ENCODE measurements around the gene RNU7-1.

The RNU7-1 gene

DNA sequence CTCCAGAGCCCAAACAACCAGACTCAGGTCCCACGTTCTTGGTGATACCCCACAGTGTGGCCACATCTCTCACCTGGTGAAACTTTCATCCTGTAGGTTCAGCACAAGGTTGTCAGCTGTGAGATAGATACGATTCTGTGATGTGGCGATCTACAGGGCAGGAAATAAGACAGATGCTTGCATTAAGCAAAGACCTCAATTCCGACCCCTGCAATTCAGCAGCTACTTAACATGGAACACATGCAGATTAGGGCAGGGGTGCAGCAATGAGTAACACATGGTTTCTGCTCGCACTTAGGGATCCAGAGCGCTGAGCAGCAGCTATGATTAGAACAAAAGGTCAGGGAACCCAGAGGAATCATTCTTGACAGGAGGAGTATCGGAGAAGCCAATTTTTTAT, 22.7 kb downstream of the RNU7-1 start:
- no peak for DNase-seq

DNA sequence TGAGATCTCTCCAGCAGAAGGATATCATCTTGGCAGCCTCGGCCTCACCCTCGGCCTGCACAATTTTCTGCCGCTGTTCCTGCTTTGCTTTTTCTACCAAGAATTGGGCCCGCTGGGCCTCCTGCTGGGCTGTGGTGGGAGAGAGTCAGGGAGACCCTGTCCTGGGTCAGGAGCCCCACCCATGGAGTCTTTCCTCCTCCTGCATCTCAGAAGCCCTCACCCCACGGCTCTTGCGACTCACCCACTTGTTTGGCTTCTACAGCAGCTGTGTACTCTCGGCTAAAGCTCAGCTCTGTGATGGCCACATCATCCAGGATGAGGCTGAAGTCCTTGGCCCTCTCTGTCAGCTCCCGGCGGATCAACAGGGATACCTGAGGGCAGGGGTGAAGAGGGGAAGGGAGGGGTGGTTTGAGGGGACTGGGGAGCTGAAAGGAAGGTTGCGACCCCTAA, 24.1 kb downstream of the RNU7-1 start:
- no peak for DNase-seq

DNA sequence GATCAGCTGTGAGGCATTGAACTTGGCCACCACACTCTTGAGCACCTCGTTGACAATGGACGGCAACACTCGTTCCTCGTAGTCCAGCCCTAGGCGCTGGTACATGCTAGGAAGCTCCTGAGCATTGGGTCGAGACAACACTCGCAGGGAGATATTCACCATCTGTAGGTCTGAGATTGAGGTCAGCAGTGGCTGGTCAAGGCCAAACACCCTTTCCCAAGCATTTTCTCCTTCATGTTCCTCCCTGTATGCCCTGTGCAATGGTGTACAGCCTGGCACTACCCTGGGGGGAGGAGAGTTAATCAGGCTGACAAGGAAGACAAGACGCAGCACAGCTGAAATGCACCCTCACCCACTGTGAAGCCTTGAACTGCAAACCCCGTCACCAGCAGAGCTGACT, 24.8 kb downstream of the RNU7-1 start:
- DNase-seq = no peak

DNA sequence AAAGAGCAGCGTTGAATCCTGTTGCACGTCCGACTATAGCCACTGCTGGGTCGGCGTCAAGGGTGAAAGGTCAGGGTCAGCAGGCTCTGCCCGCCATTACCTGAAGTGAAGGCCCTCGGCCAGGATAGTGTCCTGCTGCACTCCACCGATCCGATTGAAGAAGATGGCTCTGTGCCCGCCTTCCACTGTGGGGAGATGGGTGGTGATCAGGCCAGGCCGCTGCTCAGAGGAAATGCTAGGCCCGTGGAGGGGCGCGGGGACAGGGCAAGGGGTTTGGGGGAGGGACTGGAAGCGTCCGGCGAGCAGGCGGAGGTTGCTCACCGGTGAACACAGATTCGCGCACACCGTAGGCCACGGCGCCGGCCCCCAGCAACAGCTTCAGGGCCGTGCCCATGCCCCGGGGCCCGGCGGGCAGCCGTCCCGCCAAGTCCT, 26.5 kb downstream of the RNU7-1 start:
- DNase-seq = no peak

DNA sequence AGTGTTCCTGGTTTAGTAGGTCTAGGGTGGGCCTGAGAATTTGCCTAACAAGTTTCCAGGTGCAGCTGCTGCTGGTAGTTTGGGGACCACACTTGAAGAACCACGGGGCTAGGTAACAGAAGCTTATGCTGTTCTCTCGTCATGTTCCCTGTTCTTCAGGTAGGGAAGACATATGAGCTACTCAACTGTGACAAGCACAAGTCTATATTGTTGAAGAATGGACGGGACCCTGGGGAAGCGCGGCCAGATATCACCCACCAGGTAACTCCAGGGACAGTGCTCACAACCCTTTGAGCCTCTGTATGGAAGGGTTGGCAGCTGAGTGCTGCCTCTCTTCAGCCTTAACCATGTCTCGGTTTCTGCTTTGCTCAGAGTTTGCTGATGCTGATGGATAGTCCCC, 30.6 kb downstream of the RNU7-1 start:
- no peak for DNase-seq

DNA sequence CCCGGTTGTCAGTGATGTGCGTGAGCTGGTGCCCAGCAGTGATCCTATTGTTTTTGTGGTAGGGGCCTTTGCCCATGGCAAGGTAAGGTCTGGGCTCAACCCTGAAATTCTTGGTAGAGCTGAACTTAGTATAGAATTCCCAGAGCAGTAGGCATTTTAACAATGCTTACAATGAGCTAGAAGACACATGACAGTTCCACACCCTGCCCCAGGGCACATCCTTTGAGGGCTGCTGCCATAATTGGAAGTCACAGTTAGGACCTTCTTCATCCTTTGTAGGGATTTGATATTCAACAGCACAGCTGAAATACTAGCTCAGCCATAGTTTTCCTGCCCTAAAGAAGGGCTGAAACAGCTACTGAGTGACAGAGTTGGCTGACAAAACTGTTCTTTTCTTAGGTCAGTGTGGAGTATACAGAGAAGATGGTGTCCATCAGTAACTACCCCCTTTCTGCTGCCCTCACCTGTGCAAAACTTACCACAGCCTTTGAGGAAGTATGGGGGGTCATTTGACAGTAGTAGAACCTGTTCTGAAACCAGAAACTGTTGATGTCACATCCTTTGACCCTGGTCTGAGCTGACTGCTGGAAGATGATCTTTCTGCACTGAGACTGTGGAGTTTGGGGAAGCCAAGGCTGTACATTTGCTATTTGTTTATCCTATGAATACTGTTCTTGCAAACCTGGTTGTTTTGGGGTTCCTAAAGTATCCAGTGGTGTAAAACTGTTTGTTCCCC, 31.8 kb downstream of the RNU7-1 start:
- DNase-seq = no peak

DNA sequence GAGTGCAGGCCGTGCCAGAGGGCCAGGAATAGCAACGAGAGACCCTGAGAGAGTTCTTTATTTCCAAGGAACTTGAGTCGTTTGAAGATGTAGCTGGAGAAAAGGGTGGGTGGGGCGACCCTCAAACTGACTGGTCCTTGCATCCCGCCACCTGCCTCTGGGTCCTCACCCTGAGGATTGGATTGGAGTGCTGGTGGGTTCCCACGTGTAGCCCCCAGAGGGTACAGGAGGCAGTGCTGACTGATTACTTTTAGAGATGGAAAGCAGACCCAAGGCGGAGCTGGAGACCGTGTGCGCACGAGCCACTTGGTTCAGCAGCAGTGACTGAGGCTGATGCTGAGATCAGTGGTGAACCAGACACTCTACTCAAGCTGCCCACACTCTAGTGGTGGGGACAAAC, 34.0 kb downstream of the RNU7-1 start:
- DNase-seq = no peak

DNA sequence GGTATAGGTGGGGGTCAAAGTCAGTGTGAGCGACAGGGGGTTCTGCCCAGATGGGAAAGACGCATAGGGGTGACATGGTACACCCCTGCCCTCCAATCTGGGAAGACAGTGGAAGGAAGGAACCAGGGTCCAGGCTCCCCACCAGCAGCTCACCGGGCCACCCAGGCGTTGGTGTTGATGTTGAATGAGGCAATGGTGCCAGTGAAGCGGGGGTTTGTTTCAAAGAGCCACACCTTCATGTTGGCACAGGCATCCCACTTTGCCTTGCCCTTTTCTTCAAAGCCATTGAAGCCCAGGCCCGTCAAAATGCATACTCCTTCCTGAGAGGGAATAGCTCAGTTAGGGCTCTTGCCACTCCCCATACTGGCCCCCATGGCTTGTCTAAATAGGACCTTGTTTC, 34.6 kb downstream of the RNU7-1 start:
- no peak for DNase-seq

DNA sequence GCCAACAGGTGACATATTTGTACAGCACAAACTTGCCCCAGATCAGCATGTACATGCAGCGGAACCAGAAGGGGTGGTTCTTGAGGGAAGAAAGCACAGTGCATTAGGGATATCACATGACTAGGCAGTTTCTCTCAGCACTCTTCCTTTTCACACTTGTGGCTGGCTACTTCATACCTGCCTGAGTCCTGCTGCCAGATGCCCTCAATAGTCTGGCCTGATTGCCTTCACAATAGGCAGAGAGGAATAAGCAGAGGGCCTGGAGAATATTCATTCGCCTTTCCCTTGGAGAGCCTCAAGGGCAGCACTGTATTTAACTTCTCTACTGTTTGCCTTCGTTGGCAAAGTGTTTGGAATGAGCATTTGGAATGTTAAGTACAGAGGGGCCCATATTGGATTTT, 35.0 kb downstream of the RNU7-1 start:
- DNase-seq = no peak

DNA sequence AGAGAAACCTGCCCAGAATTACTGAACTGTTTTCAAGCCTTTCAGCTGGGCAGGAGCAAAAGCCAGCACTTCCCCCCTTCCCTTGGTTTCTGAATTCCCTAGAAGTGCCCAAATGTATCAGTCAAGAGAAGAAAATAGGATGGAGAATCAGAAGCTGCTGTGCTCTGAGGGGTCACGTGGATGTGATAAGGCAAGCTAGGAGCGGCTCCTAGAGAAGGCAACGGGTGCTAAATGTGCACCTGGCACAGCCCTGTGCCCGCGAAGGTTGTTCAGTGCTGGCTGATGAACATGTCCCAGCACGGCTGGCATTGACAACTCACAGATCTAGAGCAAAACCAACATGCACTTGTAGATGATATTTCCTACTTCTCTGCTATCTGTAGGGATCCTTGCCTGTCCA, 35.4 kb downstream of the RNU7-1 start:
- DNase-seq = no peak

DNA sequence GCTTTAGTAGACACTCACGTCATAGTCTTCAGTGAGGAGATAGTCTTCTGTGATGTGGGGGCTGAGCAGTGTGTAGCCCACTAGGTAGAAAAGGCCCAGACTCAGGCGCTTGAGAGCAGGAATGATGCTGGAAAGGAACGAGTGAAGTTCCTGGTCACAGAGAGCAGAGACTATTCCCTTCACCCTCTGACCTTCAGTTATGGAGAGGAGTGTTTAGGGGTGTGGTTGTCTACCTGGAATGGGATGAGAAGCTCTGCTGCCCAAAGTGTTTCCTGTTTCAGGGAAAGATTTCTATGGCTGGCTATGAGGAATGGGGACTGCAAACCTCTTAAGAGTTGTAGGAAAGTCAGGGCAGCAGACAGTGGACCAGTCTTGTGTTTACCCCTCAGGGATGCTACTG, 35.8 kb downstream of the RNU7-1 start:
- no peak for DNase-seq

DNA sequence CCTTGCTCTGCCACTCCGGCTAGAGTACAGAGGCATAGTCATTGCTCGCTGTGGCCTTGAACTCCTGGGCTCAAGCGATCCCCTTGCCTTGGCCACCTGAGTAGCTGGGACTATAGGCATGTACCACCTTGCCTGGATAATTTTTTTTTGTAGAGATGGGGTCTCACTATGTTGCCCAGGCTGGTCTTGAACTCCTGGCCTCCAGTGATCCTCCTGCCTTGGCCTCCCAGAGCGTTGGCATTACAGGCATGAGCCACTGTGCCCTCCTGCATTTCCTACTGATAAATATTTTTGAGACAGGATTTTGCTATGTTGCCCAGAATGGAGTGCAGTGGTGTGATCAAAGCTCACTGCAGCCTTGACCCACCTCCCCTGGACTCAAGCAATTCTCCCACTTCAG, 36.5 kb downstream of the RNU7-1 start:
- DNase-seq = no peak

DNA sequence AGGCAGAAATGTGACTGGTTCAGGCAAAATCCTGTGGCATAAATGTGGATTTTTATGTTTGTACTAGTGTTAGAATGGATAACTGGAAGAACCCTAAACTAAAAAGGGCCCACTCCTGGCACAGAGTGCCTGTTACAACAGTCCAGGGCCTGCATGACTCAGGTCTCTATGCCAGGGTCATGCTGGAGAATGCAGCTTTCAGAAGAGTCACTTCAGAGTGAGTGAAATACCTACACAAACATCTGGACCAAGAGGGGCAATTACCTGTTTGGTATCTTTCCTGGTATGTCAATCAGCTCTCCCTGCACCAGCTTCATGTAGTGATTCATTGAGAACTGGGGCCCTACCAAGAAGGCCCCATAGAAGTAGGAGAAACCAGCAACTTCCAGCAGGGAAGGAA, 37.1 kb downstream of the RNU7-1 start:
- DNase-seq = no peak

DNA sequence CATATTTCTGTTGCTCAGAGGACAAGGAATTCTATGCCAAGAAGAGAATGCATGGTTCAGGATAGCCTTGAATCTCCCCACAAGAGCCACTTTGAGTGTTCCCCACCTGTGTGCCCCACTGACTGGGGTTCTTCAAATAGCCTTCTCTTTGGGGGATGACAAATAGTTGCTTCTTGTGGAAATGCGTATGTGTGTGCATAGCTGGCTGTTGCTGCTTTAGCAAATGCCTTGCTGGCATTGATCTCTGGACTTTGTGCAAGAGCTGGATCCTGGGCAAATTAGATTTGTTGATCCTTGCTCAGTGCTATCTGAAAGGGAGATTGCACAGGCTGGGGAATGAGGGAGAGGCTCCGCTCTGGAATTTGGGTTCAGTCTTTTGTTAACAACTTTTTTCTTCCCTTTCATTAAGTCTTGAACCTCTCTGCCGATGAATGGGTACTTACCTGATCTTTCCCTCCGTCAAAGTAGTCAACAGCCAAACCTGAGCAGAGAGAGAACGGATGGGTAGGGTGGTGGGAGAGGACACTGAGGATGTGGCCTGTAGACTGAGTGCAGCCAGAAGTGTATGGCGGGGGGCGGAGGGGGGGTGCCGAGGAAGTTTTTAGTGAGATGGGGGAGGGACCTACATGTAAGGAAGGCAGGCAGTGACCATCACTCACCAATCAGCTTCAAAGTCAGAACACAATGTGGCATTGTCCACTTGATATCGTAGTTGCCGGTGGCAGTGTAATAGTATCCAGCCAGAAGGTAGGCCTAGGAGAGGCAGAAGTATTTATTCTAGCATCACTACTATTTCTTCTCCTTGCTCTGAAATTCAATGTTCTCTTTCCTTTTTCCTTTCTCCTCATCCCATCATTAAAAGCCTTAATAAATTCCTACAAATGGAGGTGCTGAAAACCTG, 37.8 kb downstream of the RNU7-1 start:
- DNase-seq = no peak

DNA sequence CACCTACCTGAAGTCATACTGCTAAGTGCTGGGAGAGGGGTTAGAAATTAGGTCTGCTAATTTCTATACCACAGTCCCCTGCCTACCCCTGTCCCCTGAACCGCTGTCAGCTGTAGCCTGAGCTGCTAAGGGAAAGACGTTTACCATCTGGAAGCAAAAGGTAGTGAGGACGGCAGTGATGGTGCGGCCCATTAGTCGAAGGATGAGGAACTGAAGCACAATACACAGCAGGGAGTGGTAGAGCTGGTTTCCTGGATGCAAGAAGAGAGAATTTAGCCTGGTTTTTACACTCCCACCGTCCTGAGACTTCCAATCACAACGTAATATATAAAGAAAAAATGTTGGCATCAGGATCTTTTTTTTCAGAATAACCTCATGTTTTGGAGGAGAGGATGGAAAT, 38.9 kb downstream of the RNU7-1 start:
- no peak for DNase-seq

DNA sequence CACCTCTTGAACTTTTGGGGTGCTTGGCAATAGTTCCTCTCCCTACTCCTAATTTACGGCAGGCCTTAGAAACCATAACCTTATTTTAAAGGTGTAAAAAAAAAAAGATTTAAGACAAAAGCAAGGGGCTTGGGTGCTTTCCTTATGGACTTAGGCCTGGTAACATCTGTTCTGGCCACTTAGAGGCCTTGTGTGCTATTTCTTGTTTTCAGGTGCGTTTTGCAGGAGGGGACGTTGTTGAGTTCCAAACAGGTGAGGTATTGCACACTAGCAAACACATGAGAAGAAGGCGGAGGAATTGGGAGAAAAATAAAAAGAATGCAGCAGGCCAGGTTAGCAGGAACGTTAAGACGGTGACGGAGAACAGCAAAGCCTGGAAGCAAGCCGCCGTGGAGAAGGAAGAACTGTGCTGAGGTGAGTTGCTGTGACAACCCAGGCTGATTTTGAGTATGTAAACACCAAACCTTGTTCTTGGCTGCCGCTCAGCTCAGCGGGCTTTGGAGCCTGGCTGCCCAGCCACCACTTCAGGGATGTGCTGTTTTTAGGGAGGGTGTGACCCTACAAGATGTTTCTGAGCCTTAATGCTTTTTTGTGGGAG, 44.4 kb downstream of the RNU7-1 start:
- DNase-seq = no peak
